ENCODE results near the gene PDCD6IP. TPM values are rescaled to one million over a fixed set of nuclear protein-coding genes. Genes with fewer than 3 reads are reported as not detected.

Gene PDCD6IP
- total and polyA plus RNA-seq, 10 donors: 30.5 to 265 (median 175) TPM

DNA sequence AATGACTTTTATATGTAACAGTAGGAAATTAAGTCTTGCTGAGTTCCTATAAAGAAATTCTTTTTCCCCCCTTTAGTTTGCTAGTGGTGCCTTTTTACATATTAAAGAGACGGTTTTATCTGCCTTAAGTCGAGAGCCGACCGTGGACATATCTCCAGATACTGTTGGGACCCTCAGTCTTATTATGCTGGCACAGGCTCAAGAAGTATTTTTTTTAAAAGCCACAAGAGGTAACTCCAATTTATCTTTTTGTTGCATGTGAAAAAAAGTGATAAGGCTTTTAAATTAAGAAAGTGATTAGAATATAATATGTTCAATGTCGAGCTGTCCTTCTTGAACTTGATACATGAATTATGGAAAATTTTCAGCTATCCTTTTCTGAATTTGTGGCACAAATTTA lies 26.7 kb downstream of the PDCD6IP start:
- intact Hi-C loops (cut with DNase I; ENCODE audit: low total_unique reads): no loop called here
- H3K27me3 ChIP-seq (replicated peaks in 1 of 7): no peaks in the 10 kb centered on the region
- no peak overlapping the region for H3K27ac ChIP-seq
- TF ChIP-seq, protein P1, sequence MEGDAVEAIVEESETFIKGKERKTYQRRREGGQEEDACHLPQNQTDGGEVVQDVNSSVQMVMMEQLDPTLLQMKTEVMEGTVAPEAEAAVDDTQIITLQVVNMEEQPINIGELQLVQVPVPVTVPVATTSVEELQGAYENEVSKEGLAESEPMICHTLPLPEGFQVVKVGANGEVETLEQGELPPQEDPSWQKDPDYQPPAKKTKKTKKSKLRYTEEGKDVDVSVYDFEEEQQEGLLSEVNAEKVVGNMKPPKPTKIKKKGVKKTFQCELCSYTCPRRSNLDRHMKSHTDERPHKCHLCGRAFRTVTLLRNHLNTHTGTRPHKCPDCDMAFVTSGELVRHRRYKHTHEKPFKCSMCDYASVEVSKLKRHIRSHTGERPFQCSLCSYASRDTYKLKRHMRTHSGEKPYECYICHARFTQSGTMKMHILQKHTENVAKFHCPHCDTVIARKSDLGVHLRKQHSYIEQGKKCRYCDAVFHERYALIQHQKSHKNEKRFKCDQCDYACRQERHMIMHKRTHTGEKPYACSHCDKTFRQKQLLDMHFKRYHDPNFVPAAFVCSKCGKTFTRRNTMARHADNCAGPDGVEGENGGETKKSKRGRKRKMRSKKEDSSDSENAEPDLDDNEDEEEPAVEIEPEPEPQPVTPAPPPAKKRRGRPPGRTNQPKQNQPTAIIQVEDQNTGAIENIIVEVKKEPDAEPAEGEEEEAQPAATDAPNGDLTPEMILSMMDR (IDR thresholded peaks at IDR 0.05 in 8 of 11, conservative IDR thresholded peaks at IDR 0.05 in 3 of 11): no peak
- H3K4me1 ChIP-seq: no peaks in the 10 kb centered on the region
- no peaks in the 10 kb centered on the region for H3K9me3 ChIP-seq
- peaks cover 0 to 100% (median 71%) of the 10 kb centered on the region in 6 donors for H3K36me3 ChIP-seq
- 94 to 99% (median 97%) methylated on average over 5 of the region's 5 CpGs for WGBS, 5 donors
- DNase-seq: no peak
- H3K4me3 ChIP-seq: no peak overlapping the region

DNA sequence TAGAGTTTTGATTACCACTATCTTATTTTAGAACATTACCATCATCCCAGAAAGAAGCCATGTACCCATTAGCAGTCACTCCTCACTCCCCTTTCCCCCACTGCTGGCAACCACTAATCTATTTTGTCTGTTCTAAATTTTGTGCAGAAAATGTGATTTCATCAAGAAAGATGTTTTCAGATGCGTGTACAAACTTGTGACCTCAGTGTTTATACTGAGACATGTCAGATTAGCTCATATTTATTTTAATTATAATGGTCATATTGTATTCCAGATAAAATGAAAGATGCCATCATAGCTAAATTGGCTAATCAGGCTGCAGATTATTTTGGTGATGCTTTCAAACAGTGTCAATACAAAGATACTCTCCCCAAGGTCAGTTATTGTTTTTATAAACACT lies 27.8 kb downstream of the PDCD6IP start:
- Histone ChIP-seq H3K9me3 (no peaks in the 10 kb centered on the region), H3K27me3 (replicated peaks in 1 of 7) (no peaks in the 10 kb centered on the region), H3K4me3 (no peak overlapping the region), H3K27ac (no peak overlapping the region), H3K4me1 (no peaks in the 10 kb centered on the region), H3K36me3 (peaks cover 0 to 100% (median 65%) of the 10 kb centered on the region in 6 donors)
- DNase-seq: no peak
- WGBS, 5 donors: 94 to 98% (median 98%) methylated on average over 1 of the region's 1 CpG
- intact Hi-C loops (cut with DNase I; ENCODE audit: low total_unique reads): no loop called here
- no peak for TF ChIP-seq POLR2AphosphoS5 (IDR thresholded peaks at IDR 0.05)
- TF ChIP-seq POLR2A (IDR thresholded peaks at IDR 0.05): no peak
- TF ChIP-seq, protein P1 (IDR thresholded peaks at IDR 0.05 in 8 of 11, conservative IDR thresholded peaks at IDR 0.05 in 3 of 11): no peak

DNA sequence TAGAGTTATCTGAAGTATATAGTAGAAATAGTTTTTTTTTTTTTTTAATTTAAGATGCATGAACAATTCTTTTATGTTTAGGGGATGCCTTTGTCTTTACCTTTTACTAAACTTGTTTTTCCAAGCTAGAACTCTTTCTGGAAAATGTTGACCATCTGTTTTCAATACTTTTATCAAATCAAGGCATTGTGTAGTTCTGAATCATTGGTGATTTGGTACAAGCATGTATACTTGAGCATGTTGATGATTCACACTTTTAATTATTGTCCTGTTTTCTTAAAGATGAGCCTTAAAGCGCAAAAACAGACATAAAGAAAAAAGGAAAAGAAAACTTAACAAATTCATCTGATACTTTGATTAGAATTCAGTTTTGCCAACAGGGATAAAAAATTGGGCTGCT lies 28.3 kb downstream of the PDCD6IP start:
- H3K4me1 ChIP-seq: no peaks in the 10 kb centered on the region
- no peaks in the 10 kb centered on the region for H3K27me3 ChIP-seq (replicated peaks in 1 of 7)
- no peak overlapping the region for H3K27ac ChIP-seq
- peaks cover 0 to 100% (median 63%) of the 10 kb centered on the region in 6 donors for H3K36me3 ChIP-seq
- 96 to 100% (median 97%) methylated on average over 1 of the region's 1 CpG for WGBS, 5 donors
- TF ChIP-seq POLR2A (IDR thresholded peaks at IDR 0.05) (no peak), POLR2AphosphoS5 (IDR thresholded peaks at IDR 0.05) (no peak)
- TF ChIP-seq, protein P1 (IDR thresholded peaks at IDR 0.05 in 8 of 11, conservative IDR thresholded peaks at IDR 0.05 in 3 of 11): no peak
- intact Hi-C loops (cut with DNase I; ENCODE audit: low total_unique reads): no loop called here
- no peaks in the 10 kb centered on the region for H3K9me3 ChIP-seq
- H3K4me3 ChIP-seq: no peak overlapping the region
- no peak for DNase-seq

DNA sequence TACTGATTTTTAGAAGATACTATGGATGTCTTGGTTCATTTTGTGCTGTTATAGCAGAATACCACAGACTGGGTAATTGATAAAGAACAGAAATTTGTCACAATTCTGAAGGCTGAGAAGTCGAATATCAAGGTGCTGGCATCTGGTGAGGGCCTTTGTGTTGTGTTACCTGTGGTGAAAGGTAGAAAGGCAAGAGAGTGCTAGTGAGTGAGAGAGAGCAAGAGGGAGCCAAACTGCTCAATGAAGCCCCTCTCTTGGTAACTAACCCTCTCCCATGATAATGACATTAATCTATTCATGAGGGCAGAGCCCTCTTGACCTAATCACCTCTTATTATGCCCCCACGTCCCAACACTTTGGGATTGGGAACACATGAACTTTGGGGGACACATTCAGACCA lies 31.3 kb downstream of the PDCD6IP start:
- no peak for DNase-seq
- Histone ChIP-seq H3K27me3 (replicated peaks in 1 of 7) (no peaks in the 10 kb centered on the region), H3K4me1 (peaks cover 0 to 25% (median 0%) of the 10 kb centered on the region in 6 donors), H3K36me3 (peaks cover 0 to 86% (median 36%) of the 10 kb centered on the region in 6 donors), H3K27ac (no peak overlapping the region), H3K4me3 (no peak overlapping the region), H3K9me3 (no peaks in the 10 kb centered on the region)
- intact Hi-C loops (cut with DNase I; ENCODE audit: low total_unique reads): no loop called here
- 92 to 100% (median 95%) methylated on average over 2 of the region's 2 CpGs for WGBS, 5 donors
- TF ChIP-seq POLR2A (IDR thresholded peaks at IDR 0.05) (no peak), POLR2AphosphoS5 (IDR thresholded peaks at IDR 0.05) (no peak)
- TF ChIP-seq, protein P1 (IDR thresholded peaks at IDR 0.05 in 8 of 11, conservative IDR thresholded peaks at IDR 0.05 in 3 of 11): no peak
